Spleen (tissue), 11 donors: Measurements from ENCODE around the gene RPL10. TPM values are rescaled to one million over a fixed set of nuclear protein-coding genes. Genes with fewer than 3 reads are reported as not detected.

ENCODE experiments used
- DNase-seq: peaks from one replicate; pipeline ENCODE4 v3.0.0-alpha.2; 2020
- H3K27ac ChIP-seq, 8 donors: fragments of 200-600 bp; sonication (generic) in 7 of 8; 1 replicate in 4 of 8; 2 replicates in 4 of 8; pipeline versions ENCODE4 v1.5.0 to v1.8.0; 2016 to 2021; ENCODE audit warnings: inconsistent platforms in 4 of 8, mild to moderate bottlenecking in 4 of 8, moderate library complexity in 1 of 8
- H3K27me3 ChIP-seq, 7 donors: fragments of 200-600 bp; sonication (generic) in 6 of 7; replicated peaks in 1 of 7; 1 replicate in 4 of 7; 2 replicates in 3 of 7; pipeline versions ENCODE4 v1.5.0 to v1.8.0; 2016 to 2021; ENCODE audit warnings: inconsistent platforms in 3 of 7, mild to moderate bottlenecking in 1 of 7
- H3K36me3 ChIP-seq, 6 donors: fragments of 200-600 bp; sonication (generic) in 5 of 6; 1 replicate in 4 of 6; 2 replicates in 2 of 6; pipeline versions ENCODE4 v1.5.0 to v1.8.0; 2016 to 2021; ENCODE audit warnings: inconsistent platforms in 2 of 6
- H3K4me1 ChIP-seq, 6 donors: fragments of 200-600 bp; sonication (generic) in 5 of 6; 1 replicate in 3 of 6; 2 replicates in 3 of 6; pipeline versions ENCODE4 v1.5.0 to v1.8.0; 2016 to 2021; ENCODE audit warnings: inconsistent platforms in 3 of 6
- H3K4me3 ChIP-seq, 8 donors: fragments of 200-600 bp; sonication (generic) in 7 of 8; 1 replicate in 4 of 8; 2 replicates in 4 of 8; pipeline versions ENCODE4 v1.5.0 to v1.8.0; 2016 to 2021; ENCODE audit warnings: inconsistent platforms in 4 of 8, mild to moderate bottlenecking in 4 of 8, moderate library complexity in 2 of 8
- H3K9me3 ChIP-seq, 8 donors: fragments of 200-600 bp; sonication (generic) in 7 of 8; 1 replicate in 4 of 8; 2 replicates in 4 of 8; pipeline versions ENCODE4 v1.5.0 to v1.8.0; 2016 to 2021; ENCODE audit warnings: inconsistent platforms in 4 of 8
- CTCF ChIP-seq, 11 experiments: fragments of 200-600 bp in 7 of 11; fragments of 450-650 bp in 4 of 11; sonication (generic) in 4 of 11; IDR thresholded peaks in 8 of 11; conservative IDR thresholded peaks in 3 of 11; 1 replicate in 7 of 11; 2 replicates in 4 of 11; pipeline versions ENCODE4 v1.4.0 to v1.8.0; 2016 to 2021; ENCODE audit warnings: antibody characterized with exemption in 11 of 11, inconsistent platforms in 4 of 11, mild to moderate bottlenecking in 1 of 11
- POLR2A ChIP-seq, 3 donors: fragments of 450-650 bp; IDR thresholded peaks; one replicate each; pipeline ENCODE4 v1.5.1; 2017; ENCODE audit warnings: antibody characterized with exemption in 3 of 3, mild to moderate bottlenecking in 1 of 3
- POLR2AphosphoS5 ChIP-seq, 3 donors: sonication (generic); formaldehyde crosslinking; IDR thresholded peaks; one replicate each; pipeline ENCODE4 v1.5.1; 2017; ENCODE audit warnings: antibody characterized with exemption in 3 of 3
- WGBS, 5 donors: extraction: QIAGEN DNeasy Blood & Tissue Kit in 3 of 5; methylation state at CpG; one replicate each; pipeline versions ENCODE4 v1.1.5 to v1.1.7; 2013 to 2018; 5-methylcytosine and 5-hydroxymethylcytosine counted together
- intact Hi-C: fragments of 100-400 bp; cut with DNase I; formaldehyde crosslinking; loops from one replicate; pipeline ENCODE4 v1.15.0; 2023; ENCODE audit warnings: low total_unique reads
- polyA plus RNA-seq, 3 donors: library from polyadenylated mRNA; stranded (reverse); fragments of 200-250 nt; gene quantifications; one replicate each; pipeline ENCODE4 v1.2.1, GENCODE V29; 2013
- total RNA-seq, 7 donors: library from RNA; depleted of rRNA in 3 of 7; stranded (reverse); fragments of >200 nt in 3 of 7; fragmentation: NEBNext Ultra II Directional in 4 of 7; extraction: Animal tissue kit (Norgen Biotek cat#: 25700) in 4 of 7; gene quantifications; one replicate each; pipeline versions ENCODE4 v1.1.0 to v1.2.1, GENCODE V29; 2016 to 2021
- donor health status: healthy with polysubstance abuse.
- donor health status: DM: no; HTN: no; CAD: no; lungs with moderate emphysema.
- donor health status: DM: no; HTN: no; CAD: no.
- donor health status: Bipolar disorder and iron deficiency.
- donor health status: healthy.
- donor health status: DM: no; HTN: no; CAD: no.
- donor health status: DM: yes; HTN: yes; CAD: no.

The RPL10 gene
- total and polyA plus RNA-seq, 10 donors, result 2,711 to 9,324 (median 3,504) TPM

- Histone ChIP-seq H3K27ac (peak overlapping the region in 3 of 8 donors; percentile 92 to 94 (median 93)), H3K27me3 (no peaks in the 10 kb centered on the region), H3K9me3 (no peaks in the 10 kb centered on the region), H3K4me3 (no peak overlapping the region), H3K4me1 (peaks cover 3 to 53% (median 27%) of the 10 kb centered on the region in 6 donors), H3K36me3 (peaks cover 0 to 46% (median 15%) of the 10 kb centered on the region in 6 donors)
- DNase-seq, result peak; percentile 72
- WGBS, 5 donors, result 84 to 100% (median 91%) methylated on average over 4 to 8 of the region's 8 CpGs; no CpG with 5 or more reads in 1 of the 5 donors
- intact Hi-C loops, result no loop called here
- TF ChIP-seq CTCF (IDR thresholded peaks at IDR 0.05 in 8 of 11, conservative IDR thresholded peaks at IDR 0.05 in 3 of 11), result no peak
Measured at GRCh38 chrX:154432210-154432609, 34.0 kb downstream of the RPL10 start.

GRCh38 chrX:154433605-154434004 lies 35.4 kb downstream of the RPL10 start:
- H3K4me1 ChIP-seq, result peaks cover 2 to 55% (median 28%) of the 10 kb centered on the region in 6 donors
- H3K4me3 ChIP-seq, result no peak overlapping the region
- DNase-seq, result peak; percentile 76
- no peaks in the 10 kb centered on the region for H3K9me3 ChIP-seq
- intact Hi-C loops, result no loop called here
- no peak overlapping the region for H3K27ac ChIP-seq
- peaks cover 0 to 48% (median 15%) of the 10 kb centered on the region in 6 donors for H3K36me3 ChIP-seq
- no peak for TF ChIP-seq CTCF (IDR thresholded peaks at IDR 0.05 in 8 of 11, conservative IDR thresholded peaks at IDR 0.05 in 3 of 11)
- TF ChIP-seq POLR2A (IDR thresholded peaks at IDR 0.05), result no peak
- no peak for TF ChIP-seq POLR2AphosphoS5 (IDR thresholded peaks at IDR 0.05)
- H3K27me3 ChIP-seq, result no peaks in the 10 kb centered on the region
- 79 to 97% (median 88%) methylated on average over 3 to 7 of the region's 7 CpGs for WGBS, 5 donors

- Histone ChIP-seq H3K4me3 (no peak overlapping the region), H3K36me3 (peaks cover 0 to 58% (median 15%) of the 10 kb centered on the region in 6 donors), H3K27me3 (no peaks in the 10 kb centered on the region), H3K4me1 (peaks cover 4 to 58% (median 30%) of the 10 kb centered on the region in 6 donors), H3K9me3 (no peaks in the 10 kb centered on the region), H3K27ac (no peak overlapping the region)
- WGBS, 5 donors, result 77 to 100% (median 93%) methylated on average over 1 to 7 of the region's 7 CpGs
- DNase-seq, result peak; percentile 64
- intact Hi-C loops, result no loop called here
- TF ChIP-seq POLR2AphosphoS5 (IDR thresholded peaks at IDR 0.05) (no peak), POLR2A (IDR thresholded peaks at IDR 0.05) (no peak), CTCF (IDR thresholded peaks at IDR 0.05 in 8 of 11, conservative IDR thresholded peaks at IDR 0.05 in 3 of 11) (no peak)
Measured at GRCh38 chrX:154434394-154435168, 36.4 kb downstream of the RPL10 start.

DNA sequence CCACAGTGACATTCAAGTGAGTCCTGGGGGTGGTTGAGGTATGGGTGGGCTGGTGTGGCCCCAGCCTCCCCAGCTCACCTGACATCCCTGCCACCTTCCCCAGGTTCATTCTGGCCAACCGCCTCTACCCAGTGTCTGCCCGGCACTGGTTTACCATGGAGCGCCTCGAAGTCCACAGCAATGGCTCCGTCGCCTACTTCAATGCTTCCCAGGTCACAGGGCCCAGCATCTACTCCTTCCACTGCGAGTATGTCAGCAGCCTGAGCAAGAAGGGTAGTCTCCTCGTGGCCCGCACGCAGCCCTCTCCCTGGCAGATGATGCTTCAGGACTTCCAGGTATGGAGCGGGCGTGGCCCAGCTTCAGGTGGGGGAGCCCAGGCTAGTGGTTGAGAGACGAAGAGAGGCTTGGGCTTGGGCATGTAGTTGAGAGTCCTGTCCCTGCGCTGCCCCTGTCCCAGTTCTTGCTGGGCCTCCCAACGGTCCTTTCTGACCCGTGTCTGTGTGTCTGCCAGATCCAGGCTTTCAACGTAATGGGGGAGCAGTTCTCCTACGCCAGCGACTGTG lies 37.1 kb downstream of the RPL10 start:
- TF ChIP-seq CTCF (IDR thresholded peaks at IDR 0.05 in 8 of 11, conservative IDR thresholded peaks at IDR 0.05 in 3 of 11) (no peak), POLR2A (IDR thresholded peaks at IDR 0.05) (no peak), POLR2AphosphoS5 (IDR thresholded peaks at IDR 0.05) (peak in 1 of 3 donors; percentile 31)
- Histone ChIP-seq H3K27me3 (no peaks in the 10 kb centered on the region), H3K36me3 (peaks cover 0 to 65% (median 16%) of the 10 kb centered on the region in 6 donors), H3K27ac (no peak overlapping the region), H3K4me1 (peaks cover 4 to 58% (median 29%) of the 10 kb centered on the region in 6 donors), H3K9me3 (no peaks in the 10 kb centered on the region), H3K4me3 (no peak overlapping the region)
- intact Hi-C loops, result no loop called here
- DNase-seq, result peak; percentile 72
- WGBS, 5 donors, result 88 to 96% (median 94%) methylated on average over 7 to 19 of the region's 19 CpGs
